HG03469 (cell line): ENCODE data around the gene ZNF329.
"Not testable (repeated sequence)": the region's sequence is repeated elsewhere in the genome, so short reads cannot be mapped to it uniquely, and the experiment has no call there.

Source experiments
- ATAC-seq: cut with Tn5 transposase; IDR thresholded peaks from one replicate; pipeline ENCODE4 v1.9.1; 2021; ENCODE audit warnings: mild to moderate bottlenecking, moderate library complexity, moderate number of reproducible peaks; ENCODE audit not compliant: unreplicated experiment

The ZNF329 gene

DNA sequence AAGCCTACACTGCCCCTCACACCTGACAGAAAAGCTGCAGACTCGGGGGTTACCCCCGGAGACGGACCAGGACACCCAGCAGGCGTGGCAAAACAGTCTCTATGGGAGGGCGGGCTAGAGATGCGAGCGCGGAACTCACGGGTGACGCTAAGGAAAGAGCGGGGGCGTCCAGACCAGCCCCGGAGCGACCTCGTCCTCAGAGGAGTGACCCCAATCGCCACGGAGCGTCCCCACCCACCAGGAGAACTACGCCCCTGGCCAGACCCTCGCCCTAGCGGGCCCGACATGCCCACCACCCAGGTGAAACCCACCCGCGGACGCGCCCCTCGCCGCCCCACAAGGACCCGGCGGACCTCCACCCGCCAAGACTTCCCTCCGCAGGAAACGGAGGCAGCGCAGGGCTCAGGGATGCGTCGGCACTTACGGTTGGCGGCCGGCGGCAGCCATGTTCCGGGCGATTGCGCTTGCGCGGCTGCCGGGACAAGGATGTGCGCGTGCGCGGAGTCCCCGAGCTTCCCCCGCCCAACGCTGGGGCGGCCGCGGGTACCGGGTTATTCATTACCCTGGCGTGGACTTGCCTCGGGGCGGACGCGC lies at the start of gene ZNF329:
Gene ZNF329 (minus strand): TSS at position 462 of the 594 bp plus-strand sequence. CDS start 21,286 bp downstream, outside the sequence.
- ATAC-seq: no peak

DNA sequence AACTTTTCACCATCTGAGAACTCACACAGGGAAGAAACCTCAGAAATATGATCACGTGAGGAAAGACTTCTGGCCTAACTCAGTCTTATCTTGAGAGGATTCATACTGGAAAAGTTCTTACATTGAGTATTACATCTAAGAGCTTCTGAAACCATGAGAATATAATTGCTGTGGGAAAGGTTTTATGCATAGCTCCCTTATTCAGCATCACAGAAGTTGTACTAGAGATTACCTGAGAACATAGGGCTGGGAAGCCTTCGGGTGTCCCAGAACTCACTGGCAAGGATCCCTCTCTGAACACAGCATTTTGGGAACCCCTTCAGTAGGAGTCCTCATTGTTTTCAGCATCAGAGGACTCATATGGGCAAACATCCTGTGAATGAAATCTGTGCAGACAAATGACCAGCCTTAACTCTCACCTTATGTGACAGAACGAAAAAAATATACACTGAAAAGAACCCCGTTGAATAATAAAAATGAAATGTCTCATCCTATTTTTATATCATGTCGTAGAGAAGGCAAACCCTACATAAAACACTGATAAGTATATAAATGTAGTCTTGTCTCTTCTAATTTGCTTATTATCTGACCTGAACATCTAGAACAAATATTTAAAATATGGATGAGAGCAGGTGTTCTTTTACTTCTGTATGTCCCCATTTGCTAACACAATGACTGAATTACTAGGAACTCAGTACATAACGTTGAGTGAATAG lies 46.5 kb upstream of the ZNF329 start:
- no peak for ATAC-seq

DNA sequence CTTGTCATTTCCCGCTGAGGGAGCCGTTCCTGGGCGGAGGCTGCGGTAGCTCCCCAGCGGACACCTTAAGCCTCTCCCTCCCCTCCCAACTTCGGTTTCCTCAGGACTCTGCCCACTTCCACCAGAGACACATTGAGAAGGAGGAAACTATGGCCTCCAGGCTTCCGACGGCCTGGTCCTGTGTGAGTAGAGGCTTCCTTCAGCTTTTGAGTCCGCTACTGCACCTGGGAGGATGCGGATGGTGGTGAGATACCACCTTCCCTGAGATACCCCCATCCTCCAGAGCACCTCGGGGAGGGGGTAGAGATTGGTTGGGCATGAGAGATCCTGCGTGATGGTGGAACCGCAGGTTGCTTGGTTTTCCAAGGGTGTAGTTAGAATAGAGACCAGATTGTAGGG lies 33.2 kb upstream of the ZNF329 start:
- ATAC-seq: no peak

DNA sequence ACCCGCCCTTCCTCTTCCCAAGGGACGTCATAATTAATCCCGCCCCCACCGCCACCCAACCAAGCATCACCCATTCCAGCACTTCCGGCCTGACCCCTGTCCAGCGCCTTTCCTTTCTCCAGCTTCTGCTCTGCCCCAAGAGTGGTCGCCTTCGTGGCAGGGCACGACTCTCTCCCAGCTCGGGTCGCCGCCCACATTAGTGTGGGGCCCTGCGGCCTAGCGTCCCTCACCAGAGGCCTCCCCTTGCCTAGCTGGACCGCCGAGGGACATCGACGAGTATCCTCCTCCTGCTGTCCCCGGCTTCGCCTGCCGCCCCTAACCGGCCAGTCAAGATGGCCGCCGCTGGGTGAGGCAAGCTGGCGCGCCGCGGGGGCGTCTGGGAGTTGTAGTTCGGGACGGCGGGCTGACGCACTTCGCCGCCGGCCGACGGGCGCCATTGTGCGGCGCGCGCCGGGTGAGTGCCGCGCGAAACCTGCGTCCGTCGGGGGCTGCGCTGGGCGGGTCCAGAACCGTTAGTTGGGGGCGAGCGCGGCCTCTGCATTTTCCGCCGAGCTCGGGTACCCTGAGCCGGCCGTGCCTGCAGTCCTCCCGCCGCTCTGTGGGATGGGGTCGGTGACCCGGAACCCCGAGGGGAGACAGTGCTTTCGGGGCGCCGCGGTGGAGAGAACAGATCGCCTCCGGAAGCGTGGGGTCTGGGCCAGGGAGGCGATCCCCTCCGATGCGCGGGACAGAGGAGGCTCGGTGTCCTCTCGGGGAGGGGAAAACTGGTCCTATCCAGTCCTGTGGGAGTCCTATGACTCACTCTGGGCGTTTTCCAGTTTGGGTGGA lies 32.6 kb upstream of the ZNF329 start, which contains the start of gene ZNF274:
Gene ZNF274 (plus strand): TSS at position 73 of the 828 bp plus-strand sequence. CDS start 905 bp downstream, outside the sequence.
- peak; percentile 78 for ATAC-seq

DNA sequence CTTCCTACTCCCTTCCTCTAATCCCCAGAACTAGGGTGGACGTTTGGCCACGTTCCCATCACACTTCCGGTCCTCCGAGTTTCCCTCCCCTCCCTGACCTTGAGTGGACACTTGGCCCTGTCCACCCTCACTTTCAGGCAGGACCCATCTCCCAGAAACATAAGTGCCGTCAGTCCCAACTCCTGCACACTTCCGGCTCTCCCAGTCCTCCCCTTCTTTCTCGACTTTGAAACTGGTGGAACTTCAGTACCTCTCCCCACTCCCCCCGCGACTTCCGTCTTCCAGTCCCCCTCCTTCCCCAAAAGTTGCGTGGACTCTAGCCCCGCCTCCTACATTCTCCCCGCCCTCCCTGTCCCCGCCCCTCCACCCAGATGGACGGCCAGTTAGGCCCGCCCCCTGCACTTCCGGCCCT lies 32.0 kb upstream of the ZNF329 start:
- no peak for ATAC-seq

DNA sequence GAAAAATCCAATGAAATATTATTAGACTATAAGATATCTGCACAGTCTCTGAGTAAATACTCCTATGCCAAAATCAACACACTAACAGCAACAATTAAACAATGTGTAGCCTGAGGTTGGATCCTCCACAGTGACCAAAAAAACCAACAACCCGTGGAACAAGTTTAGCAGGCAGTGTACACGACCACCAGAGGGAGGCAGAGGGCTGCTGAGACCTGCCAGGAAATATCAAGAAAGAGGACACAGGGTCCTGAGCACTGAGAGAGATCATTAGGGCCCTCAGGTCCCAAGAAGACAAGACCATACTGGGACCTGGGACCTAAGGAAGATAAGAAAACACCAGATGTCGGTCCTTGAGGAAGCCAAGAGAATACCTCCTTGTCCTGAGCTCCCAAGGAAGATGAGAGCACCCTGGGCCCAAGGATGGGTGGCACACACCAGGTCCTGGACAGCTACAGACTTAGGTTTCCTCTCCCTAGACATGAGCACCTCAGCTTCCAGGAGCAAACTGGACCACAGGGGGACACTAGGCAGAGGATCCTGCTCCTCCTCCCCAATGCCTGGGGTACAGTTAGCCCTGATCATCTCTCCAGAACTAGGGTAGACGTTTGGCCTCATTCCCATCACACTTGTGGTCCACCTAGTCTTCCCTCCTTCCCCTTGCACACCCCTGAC lies 31.4 kb upstream of the ZNF329 start:
- no peak for ATAC-seq

DNA sequence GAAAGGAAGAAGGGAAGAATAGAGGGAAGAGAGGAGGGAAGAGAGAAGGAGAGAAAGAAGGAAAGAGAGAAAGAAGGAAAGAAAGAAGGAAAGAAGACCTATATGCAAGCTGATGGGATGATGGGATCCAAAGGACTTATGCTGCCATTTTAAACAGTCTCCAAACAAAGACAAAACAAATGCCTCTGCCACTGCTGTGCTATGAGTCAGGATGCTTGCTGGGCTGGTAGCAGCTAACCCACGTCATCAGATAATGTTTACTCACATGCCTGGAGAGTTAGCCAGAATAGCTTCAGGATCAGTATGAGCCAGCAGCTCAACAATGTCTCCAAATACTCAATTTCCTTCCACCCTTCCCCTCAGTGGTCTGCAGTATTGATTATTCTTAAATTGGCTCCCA lies 20.3 kb upstream of the ZNF329 start:
- no peak for ATAC-seq

DNA sequence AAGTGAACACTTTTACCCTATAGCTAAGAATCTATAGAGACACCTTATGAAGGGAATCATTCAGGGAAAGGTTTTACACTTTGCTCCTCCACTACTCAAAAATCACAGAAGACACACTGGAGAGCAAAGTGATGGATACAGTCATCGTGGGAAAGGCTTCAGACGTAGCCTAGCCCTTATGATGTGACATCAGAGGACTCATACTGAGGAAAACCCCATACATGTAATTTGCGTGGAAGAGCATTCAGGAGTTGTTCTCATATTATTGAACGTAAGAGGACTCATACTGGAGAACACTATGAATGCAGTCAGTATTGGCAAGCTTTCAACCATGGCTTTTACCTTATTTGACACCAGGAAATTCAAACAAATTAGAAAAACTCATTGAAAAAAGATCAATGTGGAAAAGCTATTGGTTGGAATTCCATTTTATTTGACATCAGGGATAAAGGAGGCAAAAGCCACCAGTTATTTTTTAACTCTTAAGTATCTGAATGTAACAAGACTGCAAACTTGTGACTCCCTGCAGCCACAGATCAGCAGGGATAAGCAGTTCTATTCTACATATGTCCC lies 16.2 kb upstream of the ZNF329 start:
- no peak for ATAC-seq

DNA sequence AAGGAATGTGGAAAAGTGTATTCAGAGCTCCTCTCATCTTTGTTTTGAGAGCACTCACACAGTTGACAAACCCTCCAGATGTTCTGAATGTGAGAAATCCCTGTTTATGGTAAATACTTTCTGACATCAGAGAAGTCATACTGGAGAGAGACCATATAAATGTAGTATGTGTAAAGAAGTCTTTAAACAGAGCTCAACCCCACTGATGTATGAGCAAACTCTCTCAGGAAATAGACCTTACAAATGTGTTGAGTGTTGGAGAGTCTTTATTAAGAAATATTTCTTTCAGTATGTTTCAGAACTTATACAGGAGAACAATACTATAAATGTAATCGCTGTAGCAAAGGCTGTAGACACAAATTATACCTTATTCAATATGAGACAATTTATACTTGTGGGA lies 15.7 kb upstream of the ZNF329 start:
- no peak for ATAC-seq

DNA sequence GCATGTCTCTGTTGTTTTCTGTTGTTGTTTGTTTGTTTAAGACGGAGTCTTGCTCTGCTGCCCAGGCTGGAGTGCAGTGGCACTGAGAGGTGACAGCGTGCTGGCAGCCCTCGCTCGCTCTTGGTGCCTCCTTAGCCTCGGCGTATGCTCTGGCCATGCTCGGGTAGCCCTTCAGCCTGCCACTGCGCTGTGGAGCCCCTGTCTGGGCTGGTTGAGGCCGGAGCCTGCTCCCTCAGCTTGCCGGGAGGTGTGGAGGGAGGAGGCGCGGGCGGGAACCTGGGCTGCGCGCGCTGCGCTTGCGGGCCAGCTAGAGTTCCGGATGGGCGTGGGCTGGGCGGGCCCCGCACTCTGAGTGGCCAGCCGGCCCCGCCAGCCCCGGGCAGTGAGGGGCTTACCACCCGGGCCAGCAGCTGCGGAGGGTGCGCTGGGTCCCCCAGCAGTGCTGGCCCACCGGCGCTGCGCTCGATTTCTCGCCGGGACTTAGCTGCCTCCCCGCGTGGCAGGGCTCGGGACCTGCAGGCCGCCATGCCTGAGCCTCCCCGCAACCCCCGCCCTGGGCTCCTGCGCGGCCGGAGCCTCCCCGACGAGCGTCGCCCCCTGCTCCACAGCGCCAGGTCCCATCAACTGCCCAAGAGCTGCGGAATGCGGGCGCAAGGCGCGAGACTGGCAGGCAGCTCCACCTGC lies 6.6 kb upstream of the ZNF329 start:
- no peak for ATAC-seq

DNA sequence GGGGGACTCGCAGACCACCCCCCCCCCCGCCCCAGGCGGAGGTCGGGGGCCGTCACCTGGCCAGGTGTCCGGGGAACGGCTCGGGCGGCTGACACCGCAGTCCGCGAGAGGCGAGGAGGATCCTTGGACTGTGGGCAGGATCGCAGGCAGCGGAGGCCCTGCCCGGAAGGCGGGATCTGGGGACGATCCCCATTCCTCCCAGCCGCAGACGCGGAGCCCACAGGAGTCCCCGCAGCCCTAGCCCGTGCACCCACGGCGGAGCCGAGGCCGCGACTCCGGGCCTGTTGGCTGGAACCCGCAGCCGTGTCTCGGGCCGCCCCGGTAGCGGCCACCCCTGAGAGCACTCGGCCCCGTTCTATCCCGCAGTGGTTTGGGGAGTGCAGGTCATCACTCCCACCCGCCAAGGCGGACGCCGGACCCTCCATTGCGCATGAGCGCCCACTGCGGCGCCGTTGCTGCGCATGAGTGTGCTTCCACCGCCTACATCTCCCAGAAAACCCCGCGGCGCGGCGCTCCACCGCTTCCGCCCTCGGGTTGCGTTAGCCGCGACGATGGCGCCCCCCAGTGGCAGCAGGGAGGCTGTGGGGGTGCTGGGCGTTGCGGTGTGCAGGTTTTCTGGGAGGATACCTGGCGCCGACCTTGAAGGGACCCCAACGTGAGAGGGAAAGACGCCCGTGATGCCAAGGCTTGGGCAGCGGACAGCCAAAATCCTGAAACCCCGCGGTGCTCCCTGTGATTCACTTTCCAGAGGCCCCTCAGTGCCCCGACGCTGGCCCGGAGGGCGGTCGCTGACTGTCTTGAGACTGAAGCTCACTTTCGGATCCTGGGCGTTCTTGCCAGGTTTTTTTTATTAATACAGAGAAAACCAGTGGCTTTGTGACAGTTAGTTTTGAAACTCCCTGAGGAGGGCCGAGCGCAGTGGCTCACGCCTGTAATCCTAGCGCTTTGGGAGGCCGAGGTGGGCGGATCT lies 4.4 kb upstream of the ZNF329 start:
- peak; percentile 63 for ATAC-seq

DNA sequence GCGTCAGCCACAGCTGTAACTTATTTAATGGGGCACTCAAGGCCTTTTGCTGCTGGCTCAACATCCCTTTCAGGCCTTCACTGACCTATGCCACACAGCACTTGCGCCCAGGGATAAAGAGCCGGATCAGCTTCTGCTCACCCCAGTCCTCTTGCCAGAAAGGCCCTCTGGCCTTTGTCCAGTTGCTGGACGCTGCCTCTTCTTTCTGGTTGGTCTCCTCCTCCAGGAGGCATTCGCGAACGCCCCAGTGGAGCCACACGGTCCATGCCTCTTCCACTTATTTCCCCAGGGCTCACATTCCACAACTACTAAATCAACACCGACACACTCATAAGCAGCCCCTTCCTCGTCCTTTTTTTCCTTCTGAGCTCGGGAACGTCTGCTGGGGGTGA lies 3.7 kb upstream of the ZNF329 start:
- no peak for ATAC-seq

DNA sequence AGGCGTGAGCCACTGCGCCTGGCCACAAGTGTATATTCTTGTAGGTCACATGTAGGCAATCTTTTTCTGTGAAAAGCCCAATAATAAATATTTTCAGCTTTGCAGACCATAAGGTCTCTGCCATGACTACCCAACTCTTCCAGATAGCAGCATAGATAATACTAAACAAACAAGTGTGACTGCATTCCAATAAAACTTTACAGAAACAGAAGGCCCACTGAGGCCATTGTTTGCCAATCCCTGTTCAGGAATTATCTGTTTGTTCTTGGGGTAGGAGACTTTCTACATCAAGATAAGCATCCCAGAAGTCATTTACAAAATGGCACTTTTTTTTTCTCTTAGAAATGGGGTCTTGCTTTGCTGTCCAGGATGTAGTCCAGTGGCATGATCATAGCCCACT lies 2.8 kb upstream of the ZNF329 start:
- no peak for ATAC-seq

DNA sequence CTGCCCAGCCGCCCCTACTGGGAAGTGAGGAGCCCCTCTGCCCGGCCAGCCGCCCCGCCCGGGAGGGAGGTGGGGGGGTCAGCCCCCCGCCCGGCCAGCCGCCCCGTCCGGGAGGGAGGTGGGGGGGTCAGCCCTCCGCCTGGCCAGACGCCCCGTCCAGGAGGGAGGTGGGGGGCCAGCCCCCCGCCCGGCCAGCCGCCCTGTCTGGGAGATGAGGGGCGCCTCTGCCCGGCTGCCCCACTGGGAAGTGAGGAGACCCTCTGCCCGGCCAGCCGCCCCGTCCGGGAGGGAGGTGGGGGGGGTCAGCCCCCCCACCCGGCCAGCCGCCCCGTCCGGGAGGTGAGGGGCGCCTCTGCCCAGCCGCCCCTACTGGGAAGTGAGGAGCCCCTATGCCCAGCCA lies 3.1 kb downstream of the ZNF329 start:
- ATAC-seq: not testable (repeated sequence)

DNA sequence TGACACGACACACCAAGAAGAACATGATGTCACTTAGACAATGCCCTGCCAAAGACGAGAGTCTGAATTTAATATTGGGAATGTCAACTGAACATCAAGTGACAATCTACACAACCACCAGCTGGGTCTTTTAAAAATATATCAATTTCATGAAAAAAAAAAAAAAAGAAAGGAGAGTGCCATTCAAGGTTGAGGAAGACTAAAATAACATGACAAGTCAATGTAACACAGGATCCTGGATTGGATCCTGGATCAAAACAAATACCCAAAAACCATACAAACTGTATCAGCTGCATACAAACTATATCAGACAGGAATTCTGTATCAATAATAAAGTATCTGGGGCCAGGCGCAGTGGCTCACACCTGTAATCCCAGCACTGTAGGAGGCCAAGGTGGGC lies 4.7 kb downstream of the ZNF329 start:
- no peak for ATAC-seq

DNA sequence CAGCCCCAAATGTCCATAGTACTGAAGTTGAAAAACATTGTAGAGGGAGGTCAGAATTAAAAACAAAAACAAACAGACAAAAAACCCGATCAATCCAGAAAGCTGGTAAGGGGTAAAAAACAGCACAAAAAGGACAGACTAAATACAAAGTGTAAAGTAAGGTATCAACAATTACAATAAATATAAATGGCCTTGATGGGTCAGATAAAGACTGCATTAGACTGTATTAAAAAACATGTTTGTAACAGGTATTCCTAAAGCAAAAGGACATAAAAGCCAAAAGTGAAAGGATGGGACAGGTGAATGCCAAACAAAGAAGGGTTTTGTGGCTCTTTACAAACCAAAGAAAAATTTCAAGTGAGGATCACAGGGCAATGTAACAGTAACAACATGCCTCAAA lies 16.3 kb downstream of the ZNF329 start:
- no peak for ATAC-seq

DNA sequence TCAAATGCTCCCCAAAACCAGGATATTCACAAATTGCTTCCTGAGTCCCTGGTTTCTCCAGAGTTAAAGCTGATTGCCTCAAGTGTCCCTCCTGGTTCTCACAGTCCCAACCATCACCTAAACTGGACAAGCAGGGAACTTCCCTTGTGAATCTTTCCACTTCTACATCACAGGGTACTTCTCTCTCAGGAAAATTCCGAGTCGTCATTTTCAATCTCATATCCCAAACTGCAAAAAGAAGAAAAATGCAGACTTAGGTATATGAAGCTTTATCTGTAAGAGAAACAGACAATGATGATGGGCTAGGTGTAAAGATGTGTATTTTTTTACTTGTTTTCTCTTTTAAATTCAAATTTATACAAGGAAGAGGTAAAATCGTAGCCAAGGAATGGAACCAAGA lies 21.3 kb downstream of the ZNF329 start:
- no peak for ATAC-seq

DNA sequence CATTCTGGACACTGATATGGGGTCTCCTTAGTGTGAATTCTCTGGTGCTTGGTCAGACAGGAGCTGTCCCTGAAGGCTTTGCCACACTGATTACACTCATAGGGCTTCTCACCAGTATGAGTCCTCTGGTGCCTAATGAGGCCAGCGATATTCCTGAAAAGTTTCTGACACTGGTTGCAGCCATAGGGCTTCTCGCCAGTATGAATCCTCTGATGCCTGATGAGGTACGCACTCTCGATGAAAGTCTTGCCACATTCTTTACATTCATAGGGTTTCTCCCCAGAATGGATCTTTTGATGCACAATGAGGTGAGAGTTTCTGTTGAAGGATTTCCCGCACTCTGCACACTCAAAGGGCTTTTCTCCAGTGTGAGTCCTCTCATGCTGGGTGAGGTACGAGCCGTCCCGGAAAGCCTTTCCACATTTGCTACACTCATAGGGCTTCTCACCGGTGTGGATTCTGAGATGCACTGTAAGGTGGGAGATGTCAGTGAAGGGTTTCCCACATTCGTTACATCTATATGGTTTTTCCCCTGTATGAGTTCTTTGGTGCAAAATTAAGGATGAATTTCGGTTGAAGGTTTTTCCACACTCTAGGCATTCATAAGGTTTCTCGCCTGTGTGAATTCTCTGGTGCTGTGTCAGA lies 22.4 kb downstream of the ZNF329 start:
- ATAC-seq: no peak

DNA sequence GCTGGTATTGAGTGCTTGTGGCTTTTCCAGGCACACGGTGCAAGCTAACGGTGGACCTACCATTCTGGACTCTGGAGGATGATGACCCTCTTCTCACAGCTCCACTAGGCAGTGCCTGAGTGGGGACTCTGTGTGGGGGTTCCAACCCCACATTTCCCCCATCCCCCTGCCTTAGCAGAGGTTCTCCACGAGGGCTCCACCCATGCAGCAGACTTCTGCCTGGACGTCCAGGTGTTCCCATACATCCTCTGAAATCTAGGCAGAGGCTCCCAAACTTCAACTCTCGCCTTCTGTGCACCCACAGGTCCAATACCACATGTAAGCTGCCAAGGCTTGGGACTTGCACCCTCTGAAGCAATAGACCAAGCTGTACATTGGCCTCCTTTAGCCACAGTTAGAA lies 27.2 kb downstream of the ZNF329 start:
- no peak for ATAC-seq
